Measurements from ENCODE around the gene HCN3. TPM values are rescaled to one million over a fixed set of nuclear protein-coding genes. Genes with fewer than 3 reads are reported as not detected.

HCN3 gene
- total and polyA plus RNA-seq, 2 of the 8 experiments (the other 6 are each of a cell fraction or from before 2014, with no cell fraction given): 6.4 to 7.3 TPM

GRCh38 chr1:155284476-155284875 lies 7.2 kb downstream of the HCN3 start (continued):
- TF ChIP-seq EP300 (IDR thresholded peaks at IDR 0.05; ENCODE audit: borderline replicate concordance in 1 of 2, low read depth in 2 of 2, low read length in 2 of 2) (no peak), SIRT6 (IDR thresholded peaks at IDR 0.05; ENCODE audit: low read length) (no peak)

Data from H1 (cell line).